GM12873 (cell line): Measurements from ENCODE around the gene SYNE2.

Experiments
- CTCF ChIP-seq: IDR thresholded peaks from 2 replicates; pipeline ENCODE4 v1.5.1; 2012; ENCODE audit warnings: low read depth, mild to moderate bottlenecking, moderate library complexity, low read length, control low read depth; ENCODE audit not compliant: insufficient read depth; ENCODE audit errors: missing control alignments

Gene SYNE2

GRCh38 chr14:64233531-64234190 lies 380.9 kb downstream of the SYNE2 start:
- no peak for TF ChIP-seq CTCF

- no peak for TF ChIP-seq CTCF
Observed at GRCh38 chr14:64234877-64235651, 382.3 kb downstream of the SYNE2 start.

- no peak for TF ChIP-seq CTCF
Observed at GRCh38 chr14:64235652-64236640, 383.1 kb downstream of the SYNE2 start.

GRCh38 chr14:64238049-64238448 lies 385.2 kb downstream of the SYNE2 start:
- no peak for TF ChIP-seq CTCF

GRCh38 chr14:64238631-64239030 lies 385.8 kb downstream of the SYNE2 start:
- no peak for TF ChIP-seq CTCF

- TF ChIP-seq CTCF = no peak
Observed at GRCh38 chr14:64244279-64244678, 391.5 kb downstream of the SYNE2 start.
